Measurements from ENCODE around the gene FRAT1. TPM values are rescaled to one million over a fixed set of nuclear protein-coding genes. Genes with fewer than 3 reads are reported as not detected.

FRAT1 gene
- total and polyA plus RNA-seq, 2 of the 13 experiments (the other 11 are each of a cell fraction or from before 2014, with no cell fraction given): 1.7 to 2.3 TPM

DNA sequence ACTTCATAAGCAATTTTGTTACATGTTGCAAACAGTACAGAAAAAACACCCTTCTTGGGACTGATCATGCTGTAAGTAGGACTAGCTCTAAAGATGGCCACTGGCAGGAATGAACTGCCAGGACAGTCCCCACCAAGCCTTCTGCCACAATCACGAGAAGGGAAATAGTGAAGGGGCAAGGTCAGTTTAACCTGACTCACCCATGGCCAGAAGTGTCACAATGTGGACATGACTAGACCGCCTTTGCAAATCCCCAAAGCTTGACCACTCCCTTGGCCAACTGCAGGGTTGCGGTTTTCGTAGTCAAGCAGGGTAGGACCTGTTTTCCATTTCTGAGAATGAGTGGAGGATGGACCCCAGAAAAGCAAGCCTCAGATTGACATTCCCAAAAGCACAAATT is 34.9 kb downstream of the FRAT1 start:
- TF ChIP-seq ZNF713 (CRISPR knock-in tag; IDR thresholded peaks at IDR 0.05): no peak
- TF ChIP-seq ZNF615 (CRISPR knock-in tag; IDR thresholded peaks at IDR 0.05; ENCODE audit: borderline replicate concordance): no peak
- no peak for TF ChIP-seq KDM4B (CRISPR knock-in tag; IDR thresholded peaks at IDR 0.05)
- TF ChIP-seq, protein P1, sequence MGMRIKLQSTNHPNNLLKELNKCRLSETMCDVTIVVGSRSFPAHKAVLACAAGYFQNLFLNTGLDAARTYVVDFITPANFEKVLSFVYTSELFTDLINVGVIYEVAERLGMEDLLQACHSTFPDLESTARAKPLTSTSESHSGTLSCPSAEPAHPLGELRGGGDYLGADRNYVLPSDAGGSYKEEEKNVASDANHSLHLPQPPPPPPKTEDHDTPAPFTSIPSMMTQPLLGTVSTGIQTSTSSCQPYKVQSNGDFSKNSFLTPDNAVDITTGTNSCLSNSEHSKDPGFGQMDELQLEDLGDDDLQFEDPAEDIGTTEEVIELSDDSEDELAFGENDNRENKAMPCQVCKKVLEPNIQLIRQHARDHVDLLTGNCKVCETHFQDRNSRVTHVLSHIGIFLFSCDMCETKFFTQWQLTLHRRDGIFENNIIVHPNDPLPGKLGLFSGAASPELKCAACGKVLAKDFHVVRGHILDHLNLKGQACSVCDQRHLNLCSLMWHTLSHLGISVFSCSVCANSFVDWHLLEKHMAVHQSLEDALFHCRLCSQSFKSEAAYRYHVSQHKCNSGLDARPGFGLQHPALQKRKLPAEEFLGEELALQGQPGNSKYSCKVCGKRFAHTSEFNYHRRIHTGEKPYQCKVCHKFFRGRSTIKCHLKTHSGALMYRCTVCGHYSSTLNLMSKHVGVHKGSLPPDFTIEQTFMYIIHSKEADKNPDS (CRISPR knock-in tag; IDR thresholded peaks at IDR 0.05): no peak
- Histone ChIP-seq H3K4me3 (replicated peaks in 1 of 3; ENCODE audit: insufficient read depth in 1 of 3, low read depth in 2 of 3, low read length in 3 of 3) (no peak overlapping the region), H2AFZ (ENCODE audit: low read length) (no peak overlapping the region), H3K4me2 (ENCODE audit: low read depth, low read length) (no peak overlapping the region), H4K20me1 (ENCODE audit: insufficient read depth, low read length) (no peaks in the 10 kb centered on the region), H3K79me2 (ENCODE audit: insufficient read depth, low read length) (no peaks in the 10 kb centered on the region), H3K9me3 (ENCODE audit: low read length) (no peaks in the 10 kb centered on the region), H3K27ac (ENCODE audit: extremely low read length, insufficient read depth, low read length) (no peak overlapping the region), H3K27me3 (ENCODE audit: control insufficient read depth in 1 of 2, insufficient read depth in 2 of 2, low read length in 2 of 2) (no peaks in the 10 kb centered on the region), H3K9ac (ENCODE audit: insufficient read depth, low read depth, low read length) (no peak overlapping the region), H3K4me1 (ENCODE audit: insufficient read depth, low read length) (0 out of 2 replicates have a peak, but pooled peaks cover 10% of the 10 kb centered on the region), H3K36me3 (replicated peaks in 1 of 2; ENCODE audit: control insufficient read depth in 1 of 2, insufficient read depth in 2 of 2, low read length in 2 of 2) (peaks cover 15 to 27% of the 10 kb centered on the region in 2 experiments; a peak in 4 of 5 replicates)
- no peak for FAIRE-seq
- in situ Hi-C loops (cut with HindIII; ENCODE audit: extremely low pct_ligation_motif_present, low pct_unique_long_range_greater_than_20kb): no loop called here
- DNase-seq (ENCODE audit: low spot score): no peak
- ChIA-PET CTCF (ENCODE audit: low intra/inter-chr PET ratio, low total read pairs) (interaction anchor here (0.7 kb wide), 1 partner anchor 76 kb away, joined by 3 read pairs; no protein-coding TSS in a partner anchor), POLR2A (no interaction called here)
- ATAC-seq: no peak
- BruUV-seq (replicated peaks): no TSS peak
- intact Hi-C loops (cut with micrococcal nuclease; ENCODE audit: unreplicated experiment): loop anchor here (2.0 kb wide), 1 partner anchor 75 kb away; no protein-coding TSS in a partner anchor
- 100% methylated on average over 2 of the region's 4 CpGs for WGBS (ENCODE audit: low lambda C conversion rate)

DNA sequence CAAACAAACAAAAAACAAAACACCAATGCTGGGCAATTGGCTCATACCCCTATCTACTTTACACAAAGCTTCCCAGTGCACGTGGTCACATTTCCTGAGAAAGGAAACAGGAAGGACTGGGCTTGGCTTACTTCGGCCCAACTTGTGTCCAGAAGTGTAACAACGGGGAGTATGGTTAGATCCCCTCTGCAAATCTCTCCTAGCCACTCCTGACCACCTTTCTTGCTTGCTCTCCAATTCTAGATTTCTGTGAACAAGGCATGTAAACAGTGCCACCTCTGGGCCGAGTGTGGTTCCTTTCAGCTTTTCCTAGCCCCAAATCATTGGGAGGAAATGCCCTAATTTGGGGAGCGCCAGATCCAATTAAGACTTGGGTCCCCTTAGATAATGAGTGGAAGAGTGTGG is 36.5 kb downstream of the FRAT1 start:
- Histone ChIP-seq H3K4me3 (replicated peaks in 1 of 3; ENCODE audit: insufficient read depth in 1 of 3, low read depth in 2 of 3, low read length in 3 of 3) (no peak overlapping the region), H3K27me3 (ENCODE audit: control insufficient read depth in 1 of 2, insufficient read depth in 2 of 2, low read length in 2 of 2) (no peaks in the 10 kb centered on the region), H3K9ac (ENCODE audit: insufficient read depth, low read depth, low read length) (no peak overlapping the region), H4K20me1 (ENCODE audit: insufficient read depth, low read length) (no peaks in the 10 kb centered on the region), H3K4me1 (ENCODE audit: insufficient read depth, low read length) (no peaks in the 10 kb centered on the region), H3K9me3 (ENCODE audit: low read length) (no peaks in the 10 kb centered on the region), H2AFZ (ENCODE audit: low read length) (no peak overlapping the region), H3K27ac (ENCODE audit: extremely low read length, insufficient read depth, low read length) (no peak overlapping the region), H3K36me3 (replicated peaks in 1 of 2; ENCODE audit: control insufficient read depth in 1 of 2, insufficient read depth in 2 of 2, low read length in 2 of 2) (peaks cover 20 to 42% of the 10 kb centered on the region in 2 experiments; a peak in 4 of 5 replicates), H3K4me2 (ENCODE audit: low read depth, low read length) (no peak overlapping the region), H3K79me2 (ENCODE audit: insufficient read depth, low read length) (no peaks in the 10 kb centered on the region)
- no peak for DNase-seq (ENCODE audit: low spot score)
- FAIRE-seq: no peak
- intact Hi-C loops (cut with micrococcal nuclease; ENCODE audit: unreplicated experiment): loop anchor here (2.0 kb wide), 1 partner anchor 77 kb away; no protein-coding TSS in a partner anchor
- 0 out of 3 replicates have a peak, but pooled peaks have one; percentile 45 for ATAC-seq
- POLR2A ChIA-PET: no interaction called here
- 93% methylated on average over 5 of the region's 5 CpGs for WGBS (ENCODE audit: low lambda C conversion rate)
- CTCF ChIA-PET (ENCODE audit: low intra/inter-chr PET ratio, low total read pairs): interaction anchor here (2.1 kb wide), 1 partner anchor 77 kb away, joined by 15 read pairs; no protein-coding TSS in a partner anchor
- in situ Hi-C loops (cut with HindIII; ENCODE audit: extremely low pct_ligation_motif_present, low pct_unique_long_range_greater_than_20kb): no loop called here
- no TSS peak for BruUV-seq (replicated peaks)
- TF ChIP-seq ZNF335 (CRISPR knock-in tag; IDR thresholded peaks at IDR 0.05): no peak
- TF ChIP-seq SIX4 (CRISPR knock-in tag; IDR thresholded peaks at IDR 0.05): no peak
- TF ChIP-seq, protein P2, sequence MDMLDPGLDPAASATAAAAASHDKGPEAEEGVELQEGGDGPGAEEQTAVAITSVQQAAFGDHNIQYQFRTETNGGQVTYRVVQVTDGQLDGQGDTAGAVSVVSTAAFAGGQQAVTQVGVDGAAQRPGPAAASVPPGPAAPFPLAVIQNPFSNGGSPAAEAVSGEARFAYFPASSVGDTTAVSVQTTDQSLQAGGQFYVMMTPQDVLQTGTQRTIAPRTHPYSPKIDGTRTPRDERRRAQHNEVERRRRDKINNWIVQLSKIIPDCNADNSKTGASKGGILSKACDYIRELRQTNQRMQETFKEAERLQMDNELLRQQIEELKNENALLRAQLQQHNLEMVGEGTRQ (IDR thresholded peaks at IDR 0.05; ENCODE audit: low read depth, low read length): no peak
- TF ChIP-seq, protein P2 (CRISPR knock-in tag; IDR thresholded peaks at IDR 0.05; ENCODE audit: borderline replicate concordance): no peak
- TF ChIP-seq, protein P3, sequence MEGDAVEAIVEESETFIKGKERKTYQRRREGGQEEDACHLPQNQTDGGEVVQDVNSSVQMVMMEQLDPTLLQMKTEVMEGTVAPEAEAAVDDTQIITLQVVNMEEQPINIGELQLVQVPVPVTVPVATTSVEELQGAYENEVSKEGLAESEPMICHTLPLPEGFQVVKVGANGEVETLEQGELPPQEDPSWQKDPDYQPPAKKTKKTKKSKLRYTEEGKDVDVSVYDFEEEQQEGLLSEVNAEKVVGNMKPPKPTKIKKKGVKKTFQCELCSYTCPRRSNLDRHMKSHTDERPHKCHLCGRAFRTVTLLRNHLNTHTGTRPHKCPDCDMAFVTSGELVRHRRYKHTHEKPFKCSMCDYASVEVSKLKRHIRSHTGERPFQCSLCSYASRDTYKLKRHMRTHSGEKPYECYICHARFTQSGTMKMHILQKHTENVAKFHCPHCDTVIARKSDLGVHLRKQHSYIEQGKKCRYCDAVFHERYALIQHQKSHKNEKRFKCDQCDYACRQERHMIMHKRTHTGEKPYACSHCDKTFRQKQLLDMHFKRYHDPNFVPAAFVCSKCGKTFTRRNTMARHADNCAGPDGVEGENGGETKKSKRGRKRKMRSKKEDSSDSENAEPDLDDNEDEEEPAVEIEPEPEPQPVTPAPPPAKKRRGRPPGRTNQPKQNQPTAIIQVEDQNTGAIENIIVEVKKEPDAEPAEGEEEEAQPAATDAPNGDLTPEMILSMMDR (CRISPR knock-in tag; IDR thresholded peaks at IDR 0.05): peak; percentile 64
- no peak for TF ChIP-seq PLRG1 (conservative IDR thresholded peaks at IDR 0.05)
- TF ChIP-seq XRCC5 (optimal IDR thresholded peaks at IDR 0.05; ENCODE audit: low read length): no peak
- TF ChIP-seq ZNF260 (CRISPR knock-in tag; IDR thresholded peaks at IDR 0.05; ENCODE audit: borderline replicate concordance, low read depth): no peak
- no peak for TF ChIP-seq CENPX (CRISPR knock-in tag; IDR thresholded peaks at IDR 0.05)

Data from HepG2 (cell line).